ENCODE measurements around the gene SPPL2A. TPM values are rescaled to one million over a fixed set of nuclear protein-coding genes. Genes with fewer than 3 reads are reported as not detected.

SPPL2A gene
- total and polyA plus RNA-seq, 2 donors (not counting 3 experiments of a cell fraction or from before 2014, with no cell fraction given): 38.8 to 88.7 TPM

- H3K4me2 ChIP-seq (ENCODE audit: insufficient read depth, low read length): no peak overlapping the region
- no peaks in the 10 kb centered on the region for H3K79me2 ChIP-seq (ENCODE audit: control insufficient read depth, insufficient read depth, low read length)
- FAIRE-seq (no peak), DNase-seq (ENCODE audit: low read depth, low spot score) (no peak)
- H3K4me1 ChIP-seq (ENCODE audit: control insufficient read depth, extremely low read depth, insufficient read depth, low read length): peaks cover 6% of the 10 kb centered on the region
- no peaks in the 10 kb centered on the region for H3K9me3 ChIP-seq (replicated peaks; ENCODE audit: control insufficient read depth, insufficient read depth, low read length)
- H3K27me3 ChIP-seq (ENCODE audit: control insufficient read depth in 2 of 2, insufficient read depth in 2 of 2, low read length in 2 of 2): peaks cover 3 to 7% of the 10 kb centered on the region in 2 experiments
- H3K9me1 ChIP-seq (replicated peaks; ENCODE audit: control insufficient read depth, extremely low read depth, insufficient read depth, low read length): no peaks in the 10 kb centered on the region
- no peak overlapping the region for H2AFZ ChIP-seq (ENCODE audit: low read depth, low read length)
- no TSS peak for BruUV-seq (replicated peaks)
- H3K36me3 ChIP-seq (ENCODE audit: control insufficient read depth in 2 of 2, extremely low read depth in 1 of 2, insufficient read depth in 2 of 2, low read length in 2 of 2): no peaks in the 10 kb centered on the region
- intact Hi-C loops (cut with micrococcal nuclease): no loop called here
- H3K9ac ChIP-seq (replicated peaks; ENCODE audit: extremely low read depth, insufficient read depth, low read length): no peak overlapping the region
- TF ChIP-seq FOS (IDR thresholded peaks at IDR 0.05; ENCODE audit: borderline replicate concordance, insufficient read depth, low read length) (no peak), POLR2A (IDR thresholded peaks at IDR 0.05; ENCODE audit: low read depth, low read length) (no peak), POLR2AphosphoS5 (IDR thresholded peaks at IDR 0.05; ENCODE audit: insufficient read depth, low read depth, low read length) (no peak), JUN (IDR thresholded peaks at IDR 0.05; ENCODE audit: borderline replicate concordance, insufficient read depth, insufficient read length, low read depth) (no peak), GATA2 (IDR thresholded peaks at IDR 0.05; ENCODE audit: insufficient read depth, insufficient read length, low read depth, low read length) (no peak), EZH2 (IDR thresholded peaks at IDR 0.05; ENCODE audit: borderline replicate concordance, low read depth, low read length, severe bottlenecking) (no peak), MYC (IDR thresholded peaks at IDR 0.05; ENCODE audit: low read depth, low read length) (no peak)
- TF ChIP-seq, protein P1, sequence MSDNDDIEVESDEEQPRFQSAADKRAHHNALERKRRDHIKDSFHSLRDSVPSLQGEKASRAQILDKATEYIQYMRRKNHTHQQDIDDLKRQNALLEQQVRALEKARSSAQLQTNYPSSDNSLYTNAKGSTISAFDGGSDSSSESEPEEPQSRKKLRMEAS (IDR thresholded peaks at IDR 0.05; ENCODE audit: insufficient read depth, insufficient read length): no peak
- TF ChIP-seq, protein P2, sequence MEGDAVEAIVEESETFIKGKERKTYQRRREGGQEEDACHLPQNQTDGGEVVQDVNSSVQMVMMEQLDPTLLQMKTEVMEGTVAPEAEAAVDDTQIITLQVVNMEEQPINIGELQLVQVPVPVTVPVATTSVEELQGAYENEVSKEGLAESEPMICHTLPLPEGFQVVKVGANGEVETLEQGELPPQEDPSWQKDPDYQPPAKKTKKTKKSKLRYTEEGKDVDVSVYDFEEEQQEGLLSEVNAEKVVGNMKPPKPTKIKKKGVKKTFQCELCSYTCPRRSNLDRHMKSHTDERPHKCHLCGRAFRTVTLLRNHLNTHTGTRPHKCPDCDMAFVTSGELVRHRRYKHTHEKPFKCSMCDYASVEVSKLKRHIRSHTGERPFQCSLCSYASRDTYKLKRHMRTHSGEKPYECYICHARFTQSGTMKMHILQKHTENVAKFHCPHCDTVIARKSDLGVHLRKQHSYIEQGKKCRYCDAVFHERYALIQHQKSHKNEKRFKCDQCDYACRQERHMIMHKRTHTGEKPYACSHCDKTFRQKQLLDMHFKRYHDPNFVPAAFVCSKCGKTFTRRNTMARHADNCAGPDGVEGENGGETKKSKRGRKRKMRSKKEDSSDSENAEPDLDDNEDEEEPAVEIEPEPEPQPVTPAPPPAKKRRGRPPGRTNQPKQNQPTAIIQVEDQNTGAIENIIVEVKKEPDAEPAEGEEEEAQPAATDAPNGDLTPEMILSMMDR (IDR thresholded peaks at IDR 0.05; ENCODE audit: extremely low read depth in 1 of 2, insufficient read depth in 1 of 2, low read depth in 1 of 2, low read length in 2 of 2): no peak
- no peak overlapping the region for H3K4me3 ChIP-seq (replicated peaks in 1 of 3; ENCODE audit: insufficient read depth in 1 of 3, low read depth in 1 of 3, low read length in 3 of 3)
- ChIA-PET POLR2A (no interaction called here), CTCF (no interaction called here)
- dilution Hi-C loops (cut with MboI; ENCODE audit: extremely low pct_ligation_motif_present, low sequenced_read_pairs): no loop called here
- no peak overlapping the region for H3K27ac ChIP-seq (ENCODE audit: insufficient read depth, low read depth, low read length)
- H4K20me1 ChIP-seq (replicated peaks; ENCODE audit: control insufficient read depth, extremely low read depth, insufficient read depth, low read length): no peaks in the 10 kb centered on the region
These were observed 49.1 kb upstream of the SPPL2A start for GRCh38 chr15:50814634-50815033.

All from endothelial cell of umbilical vein (primary cell).